Mammary epithelial cell (primary cell): Measurements from ENCODE around the gene GRIFIN.

Experiments
- EZH2 ChIP-seq: IDR thresholded peaks from 2 replicates; pipeline ENCODE4 v1.6.1; 2012; ENCODE audit warnings: low read length, inconsistent platforms, borderline replicate concordance
- TF ChIP-seq, protein P1 (sequence below), 2 donors: IDR thresholded peaks in 1 of 2; conservative IDR thresholded peaks in 1 of 2; 2 replicates each; pipeline ENCODE4 v1.5.1; 2011 to 2012; ENCODE audit warnings: inconsistent platforms in 2 of 2, low read length in 2 of 2, mild to moderate bottlenecking in 2 of 2, control low read depth in 1 of 2, low read depth in 1 of 2; ENCODE audit not compliant: insufficient read depth in 1 of 2; ENCODE audit errors: extremely low read depth in 1 of 2

GRCh38 chr7:2478800-2479199, 2.6 kb upstream of the GRIFIN start:
- TF ChIP-seq, protein P1, sequence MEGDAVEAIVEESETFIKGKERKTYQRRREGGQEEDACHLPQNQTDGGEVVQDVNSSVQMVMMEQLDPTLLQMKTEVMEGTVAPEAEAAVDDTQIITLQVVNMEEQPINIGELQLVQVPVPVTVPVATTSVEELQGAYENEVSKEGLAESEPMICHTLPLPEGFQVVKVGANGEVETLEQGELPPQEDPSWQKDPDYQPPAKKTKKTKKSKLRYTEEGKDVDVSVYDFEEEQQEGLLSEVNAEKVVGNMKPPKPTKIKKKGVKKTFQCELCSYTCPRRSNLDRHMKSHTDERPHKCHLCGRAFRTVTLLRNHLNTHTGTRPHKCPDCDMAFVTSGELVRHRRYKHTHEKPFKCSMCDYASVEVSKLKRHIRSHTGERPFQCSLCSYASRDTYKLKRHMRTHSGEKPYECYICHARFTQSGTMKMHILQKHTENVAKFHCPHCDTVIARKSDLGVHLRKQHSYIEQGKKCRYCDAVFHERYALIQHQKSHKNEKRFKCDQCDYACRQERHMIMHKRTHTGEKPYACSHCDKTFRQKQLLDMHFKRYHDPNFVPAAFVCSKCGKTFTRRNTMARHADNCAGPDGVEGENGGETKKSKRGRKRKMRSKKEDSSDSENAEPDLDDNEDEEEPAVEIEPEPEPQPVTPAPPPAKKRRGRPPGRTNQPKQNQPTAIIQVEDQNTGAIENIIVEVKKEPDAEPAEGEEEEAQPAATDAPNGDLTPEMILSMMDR (conservative IDR thresholded peaks at IDR 0.05 in 1 of 2, IDR thresholded peaks at IDR 0.05 in 1 of 2; ENCODE audit: extremely low read depth in 1 of 2, insufficient read depth in 1 of 2, low read depth in 1 of 2, low read length in 2 of 2), result no peak
- TF ChIP-seq EZH2, result no peak
